MCF 10A (cell line): ENCODE measurements around the gene RGS11. TPM values are rescaled to one million over a fixed set of nuclear protein-coding genes. Genes with fewer than 3 reads are reported as not detected.
"Not testable (repeated sequence)": the region's sequence is repeated elsewhere in the genome, so short reads cannot be mapped to it uniquely, and the experiment has no call there.

Experiments
- BruUV-seq: library from RNA; stranded (reverse); fragments of 400-500 nt; replicated peaks from 2 replicates; lab custom pipeline; 2021; lab: Mats Ljungman, UMichigan
- CTCF ChIA-PET: fragments of 300-600 bp; sonication (Branson Sonifier 250); formaldehyde crosslinking; extraction: SDS; loops from one replicate; lab custom pipeline; 2021; ENCODE audit warnings: antibody characterized with exemption, inconsistent platforms; lab: Yijun Ruan, JAX
- POLR2A ChIA-PET: fragments of 300-600, 350-650 bp; sonication (Branson Sonifier 250); formaldehyde crosslinking; extraction: SDS; loops from one replicate; lab custom pipeline; 2020; ENCODE audit warnings: antibody characterized with exemption, inconsistent platforms; lab: Yijun Ruan, JAX
- DNase-seq: peaks from one replicate; pipeline ENCODE4 v3.0.0-alpha.2; 2018; ENCODE audit not compliant: unreplicated experiment
- H3K27ac Mint-ChIP-seq: one replicate; pipeline ENCODE4 v1.8.0; 2022; ENCODE audit warnings: mild to moderate bottlenecking, low read depth, mixed read lengths; ENCODE audit not compliant: unreplicated experiment
- H3K27me3 Mint-ChIP-seq: one replicate; pipeline ENCODE4 v1.8.0; 2022; ENCODE audit warnings: mixed read lengths; ENCODE audit not compliant: insufficient read depth, unreplicated experiment
- H3K36me3 Mint-ChIP-seq: one replicate; pipeline ENCODE4 v1.8.0; 2022; ENCODE audit warnings: mild to moderate bottlenecking, moderate library complexity, mixed read lengths; ENCODE audit not compliant: insufficient read depth, unreplicated experiment
- H3K4me1 Mint-ChIP-seq: one replicate; pipeline ENCODE4 v1.8.0; 2022; ENCODE audit warnings: mixed read lengths; ENCODE audit not compliant: insufficient read depth, unreplicated experiment
- H3K4me3 Mint-ChIP-seq: one replicate; pipeline ENCODE4 v1.8.0; 2022; ENCODE audit warnings: mild to moderate bottlenecking, moderate library complexity, mixed read lengths; ENCODE audit not compliant: unreplicated experiment
- H3K9me3 Mint-ChIP-seq: one replicate; pipeline ENCODE4 v1.8.0; 2022; ENCODE audit warnings: mixed read lengths; ENCODE audit not compliant: unreplicated experiment
- CTCF ChIP-seq: fragments of 200-600 bp; IDR thresholded peaks from one replicate; pipeline ENCODE4 v1.8.0; 2022; ENCODE audit warnings: antibody characterized with exemption, mild to moderate bottlenecking; ENCODE audit not compliant: unreplicated experiment
- intact Hi-C: fragments of 100-400 bp; cut with micrococcal nuclease; formaldehyde crosslinking; loops from 2 replicates; pipeline ENCODE4 v1.14.1; 2022
- total RNA-seq: library from RNA; stranded (reverse); gene quantifications from 2 replicates; pipeline ENCODE4 v1.2.3, GENCODE V29; 2022

RGS11 gene
- total RNA-seq, 1 experiment from 2014 or later: 1.7 TPM

GRCh38 chr16:270381-271255 is 5.1 kb downstream of the RGS11 start:
- H3K4me1 Mint-ChIP-seq: peaks cover 15% of the 10 kb centered on the region
- no peaks in the 10 kb centered on the region for H3K27me3 Mint-ChIP-seq
- no peak overlapping the region for H3K27ac Mint-ChIP-seq
- H3K36me3 Mint-ChIP-seq: peaks cover 5% of the 10 kb centered on the region
- POLR2A ChIA-PET: no interaction called here
- CTCF ChIA-PET: no interaction called here
- no peak overlapping the region for H3K4me3 Mint-ChIP-seq
- no peak for TF ChIP-seq CTCF
- BruUV-seq: no TSS peak
- no peak for DNase-seq
- H3K9me3 Mint-ChIP-seq: no peaks in the 10 kb centered on the region
- intact Hi-C loops: no loop called here

GRCh38 chr16:269061-269796 is 6.5 kb downstream of the RGS11 start:
- Mint-ChIP-seq H3K36me3 (peaks cover 11% of the 10 kb centered on the region), H3K4me1 (peaks cover 18% of the 10 kb centered on the region), H3K27ac (no peak overlapping the region), H3K9me3 (no peaks in the 10 kb centered on the region), H3K4me3 (no peak overlapping the region), H3K27me3 (no peaks in the 10 kb centered on the region)
- no peak for DNase-seq
- POLR2A ChIA-PET: interaction anchor here (1.1 kb wide), 1 partner anchor 33 kb away, joined by 4 read pairs; no protein-coding TSS in a partner anchor
- intact Hi-C loops: no loop called here
- BruUV-seq: no TSS peak
- CTCF ChIA-PET: interaction anchor here (1.4 kb wide), 1 partner anchor 26 kb away, joined by 4 read pairs; no protein-coding TSS in a partner anchor
- TF ChIP-seq CTCF: no peak

- H3K36me3 Mint-ChIP-seq: peaks cover 17% of the 10 kb centered on the region
- no peak for TF ChIP-seq CTCF
- H3K27me3 Mint-ChIP-seq: no peaks in the 10 kb centered on the region
- no peaks in the 10 kb centered on the region for H3K9me3 Mint-ChIP-seq
- H3K4me3 Mint-ChIP-seq: no peak overlapping the region
- no TSS peak for BruUV-seq
- DNase-seq: no peak
- peaks cover 18% of the 10 kb centered on the region for H3K4me1 Mint-ChIP-seq
- no peak overlapping the region for H3K27ac Mint-ChIP-seq
- POLR2A ChIA-PET: interaction anchor here (1.1 kb wide), 1 partner anchor 33 kb away, joined by 4 read pairs; no protein-coding TSS in a partner anchor
- intact Hi-C loops: no loop called here
- CTCF ChIA-PET: interaction anchor here (1.4 kb wide), 1 partner anchor 26 kb away, joined by 4 read pairs; no protein-coding TSS in a partner anchor
Observed at GRCh38 chr16:268141-269053, 7.3 kb downstream of the RGS11 start.

- POLR2A ChIA-PET, DNase-seq, H3K4me3 Mint-ChIP-seq, H3K9me3 Mint-ChIP-seq, H3K27me3 Mint-ChIP-seq, BruUV-seq, H3K27ac Mint-ChIP-seq, intact Hi-C loops, CTCF ChIA-PET: not testable (repeated sequence)
- H3K36me3 Mint-ChIP-seq: peaks cover 22% of the 10 kb centered on the region
- H3K4me1 Mint-ChIP-seq: peaks cover 18% of the 10 kb centered on the region
Observed at GRCh38 chr16:267562-267961, 8.2 kb downstream of the RGS11 start.
